Activated CD4-positive, alpha-beta T cell treated with anti-CD3 and anti-CD28 coated beads, Interleukin-2, amount 50 U/mL, for 24 hours (primary cell): Measurements from ENCODE around the gene LRFN4.

Experiments
- DNase-seq, 2 donors: peaks; one replicate each; pipeline ENCODE4 v3.0.0-alpha.2; 2020; ENCODE audit warnings: low read depth in 1 of 2, low spot score in 1 of 2

Gene LRFN4

DNA sequence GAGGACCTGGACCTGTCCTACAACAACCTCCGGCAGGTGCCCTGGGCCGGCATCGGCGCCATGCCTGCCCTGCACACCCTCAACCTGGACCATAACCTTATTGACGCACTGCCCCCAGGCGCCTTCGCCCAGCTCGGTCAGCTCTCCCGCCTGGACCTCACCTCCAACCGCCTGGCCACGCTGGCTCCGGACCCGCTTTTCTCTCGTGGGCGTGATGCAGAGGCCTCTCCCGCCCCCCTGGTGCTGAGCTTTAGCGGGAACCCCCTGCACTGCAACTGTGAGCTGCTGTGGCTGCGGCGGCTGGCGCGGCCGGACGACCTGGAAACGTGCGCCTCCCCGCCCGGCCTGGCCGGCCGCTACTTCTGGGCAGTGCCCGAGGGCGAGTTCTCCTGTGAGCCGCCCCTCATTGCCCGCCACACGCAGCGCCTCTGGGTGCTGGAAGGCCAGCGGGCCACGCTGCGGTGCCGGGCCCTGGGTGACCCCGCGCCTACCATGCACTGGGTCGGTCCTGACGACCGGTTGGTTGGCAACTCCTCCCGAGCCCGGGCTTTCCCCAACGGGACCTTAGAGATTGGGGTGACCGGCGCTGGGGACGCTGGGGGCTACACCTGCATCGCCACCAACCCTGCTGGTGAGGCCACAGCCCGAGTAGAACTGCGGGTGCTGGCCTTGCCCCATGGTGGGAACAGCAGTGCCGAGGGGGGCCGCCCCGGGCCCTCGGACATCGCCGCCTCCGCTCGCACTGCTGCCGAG, 1.5 kb downstream of the LRFN4 start:
- DNase-seq: no peak

DNA sequence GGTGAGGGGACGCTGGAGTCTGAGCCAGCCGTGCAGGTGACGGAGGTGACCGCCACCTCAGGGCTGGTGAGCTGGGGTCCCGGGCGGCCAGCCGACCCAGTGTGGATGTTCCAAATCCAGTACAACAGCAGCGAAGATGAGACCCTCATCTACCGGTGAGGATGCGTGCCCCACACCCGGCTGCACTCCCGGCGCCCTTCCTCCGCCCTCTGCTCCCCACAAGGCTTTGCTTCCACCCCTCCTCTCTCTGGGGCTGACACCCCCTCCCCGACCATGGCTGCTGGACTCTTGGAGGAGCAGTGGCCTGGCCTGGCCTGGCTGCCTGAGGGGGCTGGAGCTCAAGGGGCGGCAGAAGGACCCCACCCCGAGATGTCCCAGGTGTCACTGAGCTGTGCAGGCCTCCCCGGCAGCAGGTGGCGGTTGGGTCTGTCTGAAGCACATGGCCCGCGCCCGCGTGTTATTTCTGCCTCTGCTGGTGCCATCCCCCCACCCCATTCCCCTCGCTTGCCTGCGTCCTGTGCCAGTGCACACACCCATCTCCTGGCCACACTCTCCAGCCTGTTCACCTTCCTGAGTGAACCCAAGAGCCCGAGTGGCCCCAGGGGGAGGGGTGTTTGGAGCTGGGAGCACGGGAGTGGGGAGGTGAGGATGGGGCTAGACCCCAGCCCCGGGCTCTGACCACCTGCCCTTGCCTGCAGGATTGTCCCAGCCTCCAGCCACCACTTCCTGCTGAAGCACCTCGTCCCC, 2.2 kb downstream of the LRFN4 start:
- DNase-seq: no peak

- no peak for DNase-seq
These were observed 3.0 kb downstream of the LRFN4 start for GRCh38 chr11:66859686-66860448.

- DNase-seq: no peak
These were observed 3.6 kb downstream of the LRFN4 start for GRCh38 chr11:66860449-66860831.

- DNase-seq: no peak
These were observed 4.3 kb downstream of the LRFN4 start for GRCh38 chr11:66861038-66861773.

GRCh38 chr11:66861774-66862558, 5.1 kb downstream of the LRFN4 start:
- DNase-seq: no peak

GRCh38 chr11:66862559-66863037, 5.7 kb downstream of the LRFN4 start:
- DNase-seq: no peak

GRCh38 chr11:66863428-66864125, 6.7 kb downstream of the LRFN4 start:
- DNase-seq: no peak

- no peak for DNase-seq
These were observed 7.5 kb downstream of the LRFN4 start for GRCh38 chr11:66864172-66864901.

GRCh38 chr11:66864924-66865697, 8.2 kb downstream of the LRFN4 start:
- no peak for DNase-seq

DNA sequence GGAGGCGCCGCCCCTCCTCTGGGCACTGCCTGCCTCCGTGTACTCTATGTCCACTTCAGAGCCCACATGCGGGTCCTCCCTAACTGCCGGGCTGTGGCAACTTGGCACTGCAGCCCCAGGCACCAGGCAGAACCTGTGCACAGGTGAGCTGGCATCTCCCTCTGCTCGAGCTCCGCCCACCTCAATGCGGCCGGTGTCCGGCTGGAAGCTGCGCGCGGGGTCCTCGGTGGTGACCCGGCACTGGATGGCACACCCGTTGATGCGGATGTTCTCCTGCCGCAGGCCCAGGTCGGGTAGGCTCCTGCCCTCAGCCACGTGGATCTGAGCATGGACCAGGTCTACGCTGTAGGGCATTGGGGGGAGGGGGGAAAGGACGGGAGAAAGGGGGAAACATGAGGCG, 9.1 kb downstream of the LRFN4 start:
- no peak for DNase-seq

DNA sequence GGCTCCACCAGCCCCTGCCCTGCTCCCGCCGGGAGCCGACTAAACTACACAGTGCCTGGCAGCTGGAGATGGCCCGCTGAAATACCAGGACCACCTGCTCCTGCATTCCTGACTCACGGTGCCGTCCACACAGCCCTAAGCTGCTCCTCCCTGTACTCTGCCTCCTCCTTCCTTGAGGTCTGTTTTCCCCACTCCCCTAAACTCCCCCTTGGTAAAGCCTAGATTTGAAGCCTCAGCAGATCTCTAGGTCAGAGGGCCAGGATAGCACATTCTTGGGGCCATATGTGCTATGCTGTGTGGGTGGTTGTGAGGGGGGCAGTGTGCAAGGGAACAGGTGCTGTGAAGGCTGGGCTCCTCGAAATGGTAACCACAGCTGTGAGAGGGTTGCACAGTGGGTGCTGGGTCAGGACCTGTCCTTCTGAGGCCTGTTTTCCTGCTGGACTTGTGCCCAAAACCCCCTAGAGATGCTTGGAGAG, 9.7 kb downstream of the LRFN4 start:
- DNase-seq: no peak

GRCh38 chr11:66867425-66868040, 10.7 kb downstream of the LRFN4 start:
- no peak for DNase-seq

- no peak for DNase-seq
These were observed 11.3 kb downstream of the LRFN4 start for GRCh38 chr11:66868082-66868725.

DNA sequence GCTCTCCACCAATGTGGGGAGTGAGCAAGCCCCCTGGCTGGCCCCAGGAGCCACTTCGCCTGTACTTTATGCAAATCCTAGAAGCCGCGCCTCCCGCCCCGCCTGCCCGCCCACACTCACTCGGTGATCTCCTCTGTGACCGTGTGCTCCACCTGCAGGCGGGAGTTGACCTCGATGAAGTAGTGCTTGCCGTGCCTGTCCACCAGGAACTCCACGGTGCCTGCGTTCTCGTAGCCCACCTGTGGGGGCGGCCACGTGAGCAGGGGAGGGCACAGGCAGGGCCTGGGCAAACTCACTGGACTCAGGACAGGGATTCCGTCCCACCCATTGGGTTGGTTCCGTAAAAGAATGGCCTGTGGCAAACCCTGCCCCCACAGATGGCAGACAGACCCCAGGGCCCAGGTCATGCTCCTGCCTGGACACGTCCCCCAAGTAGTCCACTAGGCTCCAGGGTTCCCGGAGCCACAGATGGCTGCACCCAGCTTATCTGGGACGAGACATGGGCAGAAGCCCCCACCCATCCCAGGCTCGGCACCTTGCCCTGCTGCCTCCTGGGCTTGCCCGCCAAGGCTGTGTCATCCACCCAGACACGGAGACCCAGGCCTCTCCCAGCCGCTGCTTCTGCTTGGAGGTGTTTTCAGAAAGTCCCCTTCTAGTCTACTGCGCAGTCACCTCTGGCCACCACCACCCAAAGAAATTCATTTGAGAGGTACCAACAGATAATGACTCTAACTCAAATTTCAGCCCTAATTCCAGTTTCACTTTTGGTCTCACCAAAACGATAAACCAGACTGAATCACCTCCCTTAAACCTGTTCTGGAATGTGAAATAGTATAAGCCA, 12.1 kb downstream of the LRFN4 start:
- peak; percentile 52 to 68 for DNase-seq

- no peak for DNase-seq
These were observed 12.7 kb downstream of the LRFN4 start for GRCh38 chr11:66869567-66869870.
